ENCODE measurements around the gene P2RX5. TPM values are rescaled to one million over a fixed set of nuclear protein-coding genes. Genes with fewer than 3 reads are reported as not detected.

Gene P2RX5
- total and polyA plus RNA-seq, 2 donors (not counting 3 experiments of a cell fraction or from before 2014, with no cell fraction given), result 0.19 to 0.22 TPM

GRCh38 chr17:3675886-3676285, 20.1 kb downstream of the P2RX5 start:
- POLR2A ChIA-PET, result no interaction called here
- Histone ChIP-seq H3K9me3 (replicated peaks; ENCODE audit: control insufficient read depth, insufficient read depth, low read length) (no peaks in the 10 kb centered on the region), H3K9me1 (replicated peaks; ENCODE audit: control insufficient read depth, extremely low read depth, insufficient read depth, low read length) (no peaks in the 10 kb centered on the region), H3K27me3 (ENCODE audit: control insufficient read depth in 2 of 2, insufficient read depth in 2 of 2, low read length in 2 of 2) (peaks cover 0 to 2% of the 10 kb centered on the region in 2 experiments), H3K9ac (replicated peaks; ENCODE audit: extremely low read depth, insufficient read depth, low read length) (no peak overlapping the region), H2AFZ (ENCODE audit: low read depth, low read length) (no peak overlapping the region), H3K4me1 (ENCODE audit: control insufficient read depth, extremely low read depth, insufficient read depth, low read length) (no peaks in the 10 kb centered on the region), H3K4me3 (replicated peaks in 1 of 3; ENCODE audit: insufficient read depth in 1 of 3, low read depth in 1 of 3, low read length in 3 of 3) (no peak overlapping the region), H3K36me3 (ENCODE audit: control insufficient read depth in 2 of 2, extremely low read depth in 1 of 2, insufficient read depth in 2 of 2, low read length in 2 of 2) (no peaks in the 10 kb centered on the region), H3K79me2 (ENCODE audit: control insufficient read depth, insufficient read depth, low read length) (no peaks in the 10 kb centered on the region), H3K27ac (ENCODE audit: insufficient read depth, low read depth, low read length) (no peak overlapping the region), H4K20me1 (replicated peaks; ENCODE audit: control insufficient read depth, extremely low read depth, insufficient read depth, low read length) (no peaks in the 10 kb centered on the region), H3K4me2 (ENCODE audit: insufficient read depth, low read length) (no peak overlapping the region)
- CTCF ChIA-PET, result interaction anchor here (0.9 to 2.8 kb wide), 2 partner anchors 13 to 62 kb away, joined by 3 to 9 read pairs; no protein-coding TSS in a partner anchor
- DNase-seq (ENCODE audit: low read depth, low spot score), result no peak
- TF ChIP-seq EZH2 (IDR thresholded peaks at IDR 0.05; ENCODE audit: borderline replicate concordance, low read depth, low read length, severe bottlenecking) (no peak), CTCF (IDR thresholded peaks at IDR 0.05; ENCODE audit: extremely low read depth in 1 of 2, insufficient read depth in 1 of 2, low read depth in 1 of 2, low read length in 2 of 2) (no peak), POLR2A (IDR thresholded peaks at IDR 0.05; ENCODE audit: low read depth, low read length) (no peak), JUN (IDR thresholded peaks at IDR 0.05; ENCODE audit: borderline replicate concordance, insufficient read depth, insufficient read length, low read depth) (no peak), MYC (IDR thresholded peaks at IDR 0.05; ENCODE audit: low read depth, low read length) (no peak), GATA2 (IDR thresholded peaks at IDR 0.05; ENCODE audit: insufficient read depth, insufficient read length, low read depth, low read length) (no peak), FOS (IDR thresholded peaks at IDR 0.05; ENCODE audit: borderline replicate concordance, insufficient read depth, low read length) (no peak), MAX (IDR thresholded peaks at IDR 0.05; ENCODE audit: insufficient read depth, insufficient read length) (no peak), POLR2AphosphoS5 (IDR thresholded peaks at IDR 0.05; ENCODE audit: insufficient read depth, low read depth, low read length) (no peak)
- no peak for FAIRE-seq
- BruUV-seq (replicated peaks), result no TSS peak
- dilution Hi-C loops (cut with MboI; ENCODE audit: extremely low pct_ligation_motif_present, low sequenced_read_pairs) (no loop called here), intact Hi-C loops (cut with micrococcal nuclease) (no loop called here)

All from endothelial cell of umbilical vein (primary cell).